ENCODE data around the gene RFX4. TPM values are rescaled to one million over a fixed set of nuclear protein-coding genes. Genes with fewer than 3 reads are reported as not detected.

Gene RFX4
- total RNA-seq, 1 donor from 2014 or later = not detected

- DNase-seq (ENCODE audit: low read depth, low spot score) = no peak
These were observed 62.9 kb downstream of the RFX4 start for GRCh38 chr12:106645465-106646330.

DNA sequence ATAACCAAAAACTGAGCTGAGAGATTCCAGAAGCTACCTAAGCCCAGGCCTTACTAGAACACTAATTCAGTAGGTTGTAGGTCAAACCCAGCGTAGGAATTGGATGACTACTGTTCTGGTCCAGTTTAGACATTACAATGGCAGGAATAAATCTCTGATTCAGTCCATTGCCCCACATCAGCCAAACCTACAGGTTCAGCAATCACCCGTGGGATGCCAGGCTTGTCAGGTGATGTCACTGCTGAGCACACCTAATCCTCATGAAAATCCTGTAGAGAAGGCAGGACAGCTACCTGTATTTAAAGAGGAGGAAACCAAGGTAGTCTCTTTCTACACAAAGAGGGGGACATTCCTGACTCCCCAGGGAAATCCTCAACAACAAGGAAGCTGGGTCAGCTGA, 63.7 kb downstream of the RFX4 start:
- DNase-seq (ENCODE audit: low read depth, low spot score) = no peak

DNA sequence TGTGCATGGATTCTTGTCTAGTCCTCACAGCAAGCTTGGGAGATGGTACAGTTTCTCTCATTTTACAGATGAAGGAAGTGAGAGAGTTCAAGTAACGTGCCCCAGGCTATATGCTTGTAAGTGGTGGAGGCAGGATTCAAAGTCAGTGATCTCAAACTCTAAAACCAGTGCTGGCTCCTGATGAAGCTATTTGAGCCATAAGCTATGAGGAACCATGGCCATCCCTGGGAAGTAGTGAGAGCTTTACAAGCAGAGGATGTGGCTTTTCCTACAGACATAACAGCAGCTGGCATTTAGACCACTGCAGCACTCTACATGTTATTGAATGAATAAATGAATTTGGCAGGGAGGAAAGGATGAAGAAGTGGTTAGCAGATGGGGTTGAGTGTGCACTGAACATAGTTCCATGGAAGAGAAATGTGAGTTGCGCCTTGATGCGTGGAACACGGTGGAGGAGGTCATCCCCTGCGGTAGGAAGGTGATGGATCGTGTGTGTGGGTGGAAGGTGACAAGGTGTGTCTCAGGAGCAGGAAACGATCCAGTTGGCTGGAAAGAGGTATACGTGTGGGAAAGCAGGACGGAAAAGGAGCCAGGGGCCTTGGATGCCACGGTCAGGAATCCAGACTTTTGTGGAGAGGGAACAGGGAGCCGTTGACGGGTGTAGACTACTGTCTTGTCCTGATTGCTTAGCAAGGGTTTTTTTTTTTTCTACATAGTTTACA, 65.2 kb downstream of the RFX4 start:
- no peak for DNase-seq (ENCODE audit: low read depth, low spot score)

DNA sequence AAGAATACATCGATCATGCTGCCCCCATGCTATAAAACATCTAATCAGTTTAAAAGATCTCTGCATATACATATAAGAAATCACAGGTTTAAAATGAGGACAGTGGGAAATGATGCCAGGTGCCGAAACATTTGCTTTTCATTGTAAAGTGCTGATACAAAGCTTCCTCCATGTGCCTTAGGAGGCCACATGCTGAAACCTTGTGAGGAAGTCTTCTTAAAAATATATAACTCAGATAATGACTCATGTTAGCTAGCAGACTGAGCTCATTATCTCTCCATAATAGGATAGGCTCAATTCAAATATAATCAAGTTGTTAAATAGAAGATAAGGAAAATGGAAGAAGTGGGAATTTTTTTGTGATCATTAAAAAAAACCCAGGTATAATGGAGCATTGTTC, 65.9 kb downstream of the RFX4 start:
- no peak for DNase-seq (ENCODE audit: low read depth, low spot score)

DNA sequence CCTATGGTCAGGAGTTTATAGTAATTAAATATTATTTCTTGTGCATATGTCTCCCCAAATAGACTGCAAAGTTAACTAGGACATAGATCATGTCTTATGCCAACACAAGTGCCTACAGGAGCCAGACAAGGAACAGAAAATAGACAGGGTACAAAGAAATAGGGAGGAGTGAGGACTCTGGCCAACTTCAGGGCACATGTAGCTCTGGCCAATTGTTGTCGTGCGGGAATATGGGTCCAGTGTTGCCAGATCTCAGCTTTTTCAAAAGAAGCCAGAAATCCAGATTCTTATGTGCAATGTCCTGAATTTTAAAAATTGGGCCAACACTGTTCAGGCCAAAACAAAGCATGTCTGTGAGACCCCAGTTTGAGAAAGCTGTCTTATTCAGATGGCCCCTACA, 68.7 kb downstream of the RFX4 start:
- no peak for DNase-seq (ENCODE audit: low read depth, low spot score)

GRCh38 chr12:106652510-106653015, 69.8 kb downstream of the RFX4 start:
- no peak for DNase-seq (ENCODE audit: low read depth, low spot score)

- DNase-seq (ENCODE audit: low read depth, low spot score) = no peak
These were observed 72.8 kb downstream of the RFX4 start for GRCh38 chr12:106655577-106655976.

- no peak for DNase-seq (ENCODE audit: low read depth, low spot score)
These were observed 74.7 kb downstream of the RFX4 start for GRCh38 chr12:106657488-106657887.

GRCh38 chr12:106663385-106663784, 80.6 kb downstream of the RFX4 start:
- no peak for DNase-seq (ENCODE audit: low read depth, low spot score)

DNA sequence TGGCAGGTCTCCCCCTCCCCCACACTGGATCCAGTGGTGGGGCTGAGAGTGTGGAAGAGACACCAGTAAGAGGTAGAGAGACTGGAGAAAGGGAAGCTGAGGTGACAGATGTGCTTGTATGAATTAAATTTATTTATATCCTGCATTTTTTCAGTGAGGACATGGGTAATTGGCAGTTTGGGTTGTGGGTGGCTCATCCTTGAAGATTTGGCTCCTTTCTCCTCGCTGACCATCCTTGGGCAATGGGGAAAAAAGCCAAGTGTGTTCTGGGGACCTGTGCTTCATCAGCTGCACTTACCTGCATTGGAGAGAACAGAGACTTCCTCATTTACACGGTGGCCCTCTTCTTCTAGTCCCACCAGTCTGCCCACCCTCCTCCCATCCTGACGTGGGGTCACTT, 86.4 kb downstream of the RFX4 start:
- DNase-seq (ENCODE audit: low read depth, low spot score) = no peak

DNA sequence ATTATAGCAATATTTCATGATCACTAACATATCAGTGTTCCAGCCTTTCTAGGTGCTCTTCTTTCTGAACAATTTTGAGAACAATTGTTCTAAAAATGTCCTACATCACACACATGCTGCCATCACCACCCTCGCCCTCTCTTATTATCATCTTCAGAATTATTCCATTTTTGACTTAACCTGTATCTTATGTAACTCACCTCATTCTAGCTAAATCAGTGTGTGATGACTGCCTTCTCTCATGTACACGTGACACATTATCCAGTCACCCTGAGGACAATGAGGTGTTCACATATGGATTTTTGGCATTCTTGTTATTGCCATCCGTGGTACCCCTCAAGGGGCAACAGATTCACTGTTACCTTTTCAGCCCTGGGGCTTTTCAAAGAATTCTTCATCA, 87.3 kb downstream of the RFX4 start:
- no peak for DNase-seq (ENCODE audit: low read depth, low spot score)

- no peak for DNase-seq (ENCODE audit: low read depth, low spot score)
These were observed 89.0 kb downstream of the RFX4 start for GRCh38 chr12:106671840-106672239.

DNA sequence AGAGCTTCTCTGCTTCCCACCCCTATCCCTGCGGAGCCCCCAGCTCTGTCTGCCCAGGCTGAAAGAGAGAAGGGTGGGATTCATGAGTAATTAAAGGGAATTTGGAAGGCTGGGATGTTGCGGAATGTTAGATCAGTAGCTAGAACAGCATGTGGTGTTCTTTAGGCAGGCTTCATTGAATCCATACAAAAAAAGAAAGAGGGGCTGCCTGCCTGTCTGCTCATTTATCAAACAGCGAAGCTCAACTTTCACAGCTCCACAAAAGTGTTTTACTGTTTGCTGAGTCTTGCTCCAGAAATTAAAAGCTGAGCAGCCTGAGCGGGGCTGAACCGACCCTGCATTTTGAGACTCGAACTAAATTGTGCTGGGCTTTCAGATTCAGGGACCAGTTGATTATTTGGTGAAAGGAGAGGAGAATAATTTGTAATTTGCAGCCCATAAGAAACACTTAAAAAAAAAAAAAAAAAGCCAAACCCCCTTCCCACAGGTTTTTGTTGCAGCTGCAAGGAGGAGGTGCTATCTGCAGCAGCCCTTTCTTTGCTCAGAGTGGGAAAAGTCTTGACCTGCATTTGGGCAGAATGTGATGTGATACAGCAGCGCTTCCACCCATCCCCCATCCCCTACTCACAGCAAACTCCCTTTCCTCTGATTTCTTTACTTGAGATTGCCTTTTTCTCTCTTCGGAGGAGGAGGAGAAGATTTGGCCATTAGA, 89.7 kb downstream of the RFX4 start:
- no peak for DNase-seq (ENCODE audit: low read depth, low spot score)

DNA sequence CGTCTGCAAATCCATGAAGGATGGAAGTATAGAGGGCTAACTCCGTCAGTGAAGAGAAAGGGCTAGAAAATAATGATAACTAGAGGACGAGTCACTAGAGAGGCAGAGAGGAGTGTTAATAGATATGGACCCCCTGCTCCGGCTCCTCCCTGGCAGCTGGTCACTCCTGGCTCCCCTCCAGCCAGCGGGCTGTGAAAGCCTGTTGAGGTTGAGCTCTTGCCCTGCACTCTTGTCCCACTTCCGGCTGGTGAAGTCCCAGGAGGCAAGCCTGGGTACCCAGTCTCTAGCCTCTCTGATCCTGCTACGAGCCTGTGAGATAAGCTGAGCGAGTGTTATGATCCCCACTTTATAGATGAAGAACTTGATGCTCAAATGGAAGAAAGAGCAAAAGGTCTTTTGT, 90.3 kb downstream of the RFX4 start:
- no peak for DNase-seq (ENCODE audit: low read depth, low spot score)

- no peak for DNase-seq (ENCODE audit: low read depth, low spot score)
These were observed 93.0 kb downstream of the RFX4 start for GRCh38 chr12:106675651-106676435.

DNA sequence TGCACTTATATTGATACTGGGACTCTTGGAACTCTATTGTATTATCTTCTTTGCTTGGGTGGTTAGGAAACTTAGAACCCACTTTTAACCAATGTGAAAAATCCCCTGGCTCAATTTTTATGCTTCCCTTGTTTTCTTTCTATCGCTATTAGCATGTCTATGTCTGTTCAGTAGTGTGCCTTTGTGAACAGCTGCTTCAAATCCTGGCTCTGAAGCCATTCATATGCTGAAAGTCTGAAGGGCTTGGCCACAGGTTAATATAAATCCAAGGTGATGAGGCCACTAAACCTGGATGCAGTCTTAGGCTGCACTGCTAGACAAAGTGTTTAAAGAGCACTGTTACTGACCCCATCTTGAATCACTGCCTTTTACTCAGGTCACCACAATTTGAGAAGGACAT, 96.8 kb downstream of the RFX4 start:
- no peak for DNase-seq (ENCODE audit: low read depth, low spot score)

DNA sequence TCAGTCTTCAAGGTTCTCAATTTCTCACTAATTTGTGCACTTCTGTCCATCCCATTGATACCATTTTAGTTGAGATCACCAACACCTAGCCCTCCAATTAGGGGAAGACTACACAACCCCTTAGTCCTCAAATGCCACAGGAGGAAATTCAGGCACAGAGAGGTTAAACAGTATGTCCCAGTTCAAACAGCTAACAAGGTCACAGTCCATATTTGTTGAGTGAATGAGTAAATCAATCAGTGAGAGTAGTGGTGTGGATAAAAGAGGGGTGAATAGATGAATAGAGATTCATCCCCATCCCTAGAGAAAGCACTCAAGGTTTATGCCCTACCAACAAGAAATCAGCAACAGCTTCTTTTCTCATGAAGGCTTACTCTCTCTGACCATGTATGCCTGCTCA, 97.5 kb downstream of the RFX4 start:
- no peak for DNase-seq (ENCODE audit: low read depth, low spot score)

- DNase-seq (ENCODE audit: low read depth, low spot score) = no peak
These were observed 98.4 kb downstream of the RFX4 start for GRCh38 chr12:106681210-106681609.

DNA sequence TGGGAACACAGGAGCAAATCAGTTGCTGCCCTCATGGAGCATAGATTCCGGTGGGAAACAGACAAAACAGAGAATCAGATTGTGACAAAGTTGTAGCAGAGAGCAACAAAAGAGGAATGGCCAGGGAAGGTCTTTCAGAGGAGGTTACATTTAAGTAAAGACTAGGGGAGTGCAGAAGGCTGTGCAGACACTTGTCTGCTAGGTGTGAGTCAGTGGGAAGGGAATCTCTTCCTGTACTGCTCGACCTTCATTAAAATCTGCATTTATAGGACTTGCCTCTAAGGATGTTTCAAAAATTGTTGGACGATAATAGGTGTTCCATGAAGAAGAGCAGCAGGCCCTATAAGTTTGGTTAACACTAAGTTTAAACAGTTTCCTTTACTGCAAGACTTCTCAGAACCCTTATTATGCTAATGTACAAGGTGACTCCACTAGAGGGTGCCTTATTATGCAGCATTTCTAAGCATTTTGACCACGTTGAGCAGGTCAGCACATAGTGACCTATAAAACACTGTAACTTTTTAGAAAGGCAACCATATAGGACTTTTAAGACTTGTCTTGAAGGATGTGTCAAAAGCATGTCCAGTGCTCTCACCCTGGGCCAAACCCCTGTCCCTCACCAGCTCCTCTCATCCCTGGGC, 99.9 kb downstream of the RFX4 start:
- DNase-seq (ENCODE audit: low read depth, low spot score) = no peak

DNA sequence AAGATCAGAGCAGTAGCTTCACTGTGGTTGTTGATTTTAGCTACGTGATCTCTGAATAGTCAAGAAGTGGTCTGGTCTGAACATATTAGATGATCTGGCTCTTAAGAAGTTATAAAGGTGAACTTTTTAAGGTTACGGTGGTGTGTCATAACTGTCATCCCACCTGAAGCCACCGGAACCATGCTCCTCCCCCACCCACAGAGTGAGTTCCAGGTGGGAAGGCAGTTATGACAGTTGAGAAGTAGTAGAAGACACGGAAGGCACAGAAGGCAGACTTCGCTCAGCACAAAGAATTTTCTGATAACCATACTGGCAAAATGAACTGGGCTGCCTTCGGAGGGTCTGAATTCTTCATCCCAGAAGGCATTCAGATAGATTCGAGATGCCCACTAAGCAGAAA, 101.7 kb downstream of the RFX4 start:
- no peak for DNase-seq (ENCODE audit: low read depth, low spot score)

DNA sequence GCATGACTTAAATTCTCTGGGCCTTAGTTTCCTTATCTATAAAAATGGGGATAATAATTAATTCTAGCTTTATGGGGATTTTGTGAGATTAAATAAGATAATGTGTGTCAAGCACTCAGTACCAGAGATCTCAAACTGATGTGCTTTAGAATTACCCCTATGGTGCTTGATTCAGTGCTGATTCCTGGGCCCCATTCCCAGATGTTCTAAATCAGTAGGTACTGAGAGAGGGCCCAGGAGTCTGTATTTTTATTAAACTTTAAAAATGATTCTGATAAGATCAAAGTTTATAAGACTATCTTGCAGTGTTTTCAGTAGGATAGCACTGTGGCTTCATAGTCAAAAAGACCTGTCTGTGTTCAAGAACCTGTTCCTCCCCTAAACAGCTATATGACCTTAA, 102.6 kb downstream of the RFX4 start:
- no peak for DNase-seq (ENCODE audit: low read depth, low spot score)
